ENCODE data around the gene LNPEP.
A peak's percentile ranks its signal among the peaks of the same experiment; 100 is the strongest.

The LNPEP gene

DNA sequence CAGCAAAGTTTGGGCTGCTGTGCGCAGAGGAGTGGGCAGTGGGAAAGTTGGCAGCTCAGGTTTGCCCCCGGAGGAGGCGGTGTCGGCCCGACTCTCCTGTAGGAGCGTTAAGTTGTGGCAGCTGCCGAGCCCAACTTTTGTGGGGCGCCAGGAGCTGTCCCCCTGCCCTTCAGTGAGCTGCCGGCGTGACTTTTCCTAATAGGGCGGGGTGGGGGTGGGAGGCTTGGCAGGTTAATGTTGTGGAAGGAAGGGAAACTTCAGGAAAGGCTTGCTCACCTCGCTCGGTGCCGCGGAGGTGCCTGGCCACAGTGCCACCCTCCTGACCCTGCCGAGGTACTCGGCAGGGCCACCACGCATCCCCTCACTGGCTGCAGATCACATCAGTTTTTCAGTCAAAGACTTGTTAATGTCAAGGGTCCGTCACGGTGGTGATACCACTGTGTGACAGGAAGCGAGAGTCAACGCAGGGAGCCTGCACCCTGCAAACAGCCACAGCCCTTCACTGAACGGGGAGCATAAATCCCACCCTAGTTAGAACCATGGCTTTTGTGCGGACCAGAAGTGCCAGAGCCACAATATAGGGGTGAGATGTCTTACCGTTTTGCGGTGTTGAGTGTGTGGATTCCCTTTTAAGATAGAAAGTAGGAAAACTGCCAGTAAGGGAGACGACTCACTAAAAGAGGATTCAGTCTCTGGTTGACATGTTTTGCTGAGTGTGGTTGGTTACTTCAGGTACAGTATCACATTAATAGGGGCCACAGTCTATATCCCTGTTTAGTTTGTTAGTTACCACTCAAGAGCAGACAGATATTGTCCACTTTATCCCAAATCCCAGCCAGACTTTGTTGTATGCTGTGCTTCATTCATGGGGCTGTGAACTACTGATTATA is 796 bp downstream of the LNPEP start:
- peak overlapping the region; percentile 96 for H3K27ac Mint-ChIP-seq
- H3K36me3 Mint-ChIP-seq (ENCODE audit: low read depth), result peaks cover 12% of the 10 kb centered on the region
- peaks cover 78% of the 10 kb centered on the region for H3K4me1 Mint-ChIP-seq (ENCODE audit: low read depth)
- no peaks in the 10 kb centered on the region for H3K27me3 Mint-ChIP-seq
- peak overlapping the region; percentile 86 for H3K4me3 Mint-ChIP-seq
- H3K9me3 Mint-ChIP-seq, result no peaks in the 10 kb centered on the region

DNA sequence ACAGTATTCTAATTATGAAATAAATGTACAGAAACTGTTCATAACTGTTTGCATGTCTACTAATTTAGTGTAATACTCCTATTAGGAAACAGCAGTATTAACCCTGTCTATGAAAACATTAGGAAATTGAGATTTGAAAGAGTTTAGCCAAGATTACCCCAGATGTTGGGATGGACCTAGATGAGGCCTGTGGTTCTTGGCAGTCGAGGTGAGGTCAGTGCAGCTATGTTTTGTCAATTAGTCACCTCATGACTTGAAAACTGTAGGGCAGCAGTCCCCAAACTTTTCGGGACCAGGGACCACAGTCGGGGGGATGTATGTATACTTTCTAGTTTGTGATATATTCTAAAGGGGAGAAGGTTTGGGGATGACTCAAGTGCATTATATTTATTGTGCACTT is 4.7 kb downstream of the LNPEP start:
- H3K4me1 Mint-ChIP-seq (ENCODE audit: low read depth), result peaks cover 81% of the 10 kb centered on the region

DNA sequence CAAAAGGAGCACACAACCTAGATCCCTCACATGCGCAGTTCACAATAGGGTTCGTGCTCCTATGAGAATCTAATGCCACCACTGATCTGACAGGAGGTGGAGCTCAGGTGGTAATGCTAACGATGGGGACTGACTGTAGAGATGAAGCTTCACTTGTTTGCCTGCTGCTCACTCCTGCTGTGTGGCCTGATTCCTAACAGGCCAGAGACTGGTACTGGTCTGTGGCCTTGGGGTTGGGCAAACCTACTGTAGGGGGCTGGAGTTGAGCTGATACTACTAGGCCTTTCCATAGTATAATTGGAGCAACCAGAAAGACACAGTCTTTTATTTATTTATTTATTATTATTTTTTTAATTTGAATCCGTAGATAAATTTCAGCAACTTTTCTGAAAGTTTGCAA is 5.3 kb downstream of the LNPEP start:
- Mint-ChIP-seq H3K27ac (peak overlapping the region; percentile 50), H3K4me3 (no peak overlapping the region), H3K27me3 (no peaks in the 10 kb centered on the region), H3K36me3 (ENCODE audit: low read depth) (peaks cover 14% of the 10 kb centered on the region), H3K9me3 (no peaks in the 10 kb centered on the region), H3K4me1 (ENCODE audit: low read depth) (peaks cover 86% of the 10 kb centered on the region)

More for the DNA sequence above, 4.7 kb downstream of the LNPEP start:
- peaks cover 14% of the 10 kb centered on the region for H3K36me3 Mint-ChIP-seq (ENCODE audit: low read depth)
- no peak overlapping the region for H3K4me3 Mint-ChIP-seq
- H3K27me3 Mint-ChIP-seq, result no peaks in the 10 kb centered on the region
- H3K27ac Mint-ChIP-seq, result no peak overlapping the region
- no peaks in the 10 kb centered on the region for H3K9me3 Mint-ChIP-seq

DNA sequence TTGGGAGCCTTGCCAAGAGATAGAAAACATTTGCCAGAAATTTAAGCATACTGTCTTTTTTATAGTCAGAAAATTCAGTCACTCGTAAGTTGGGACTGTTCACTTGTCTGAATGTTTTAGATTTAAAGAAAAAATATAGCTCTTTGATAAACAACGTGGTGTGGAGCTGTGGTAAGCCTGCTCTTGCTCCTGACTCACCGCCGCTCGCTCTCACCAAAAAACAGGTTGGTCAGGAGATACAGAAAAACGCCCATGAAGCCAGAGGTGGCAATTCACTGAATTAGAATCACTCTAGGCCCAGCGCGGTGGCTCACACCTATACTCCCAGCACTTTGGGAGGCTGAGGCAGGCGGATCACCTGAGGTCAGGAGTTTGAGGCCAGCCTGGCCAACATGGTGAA is 6.2 kb downstream of the LNPEP start:
- Mint-ChIP-seq H3K4me1 (ENCODE audit: low read depth) (peaks cover 88% of the 10 kb centered on the region), H3K9me3 (no peaks in the 10 kb centered on the region), H3K4me3 (no peak overlapping the region), H3K27ac (peak overlapping the region; percentile 52), H3K36me3 (ENCODE audit: low read depth) (peaks cover 14% of the 10 kb centered on the region), H3K27me3 (no peaks in the 10 kb centered on the region)

DNA sequence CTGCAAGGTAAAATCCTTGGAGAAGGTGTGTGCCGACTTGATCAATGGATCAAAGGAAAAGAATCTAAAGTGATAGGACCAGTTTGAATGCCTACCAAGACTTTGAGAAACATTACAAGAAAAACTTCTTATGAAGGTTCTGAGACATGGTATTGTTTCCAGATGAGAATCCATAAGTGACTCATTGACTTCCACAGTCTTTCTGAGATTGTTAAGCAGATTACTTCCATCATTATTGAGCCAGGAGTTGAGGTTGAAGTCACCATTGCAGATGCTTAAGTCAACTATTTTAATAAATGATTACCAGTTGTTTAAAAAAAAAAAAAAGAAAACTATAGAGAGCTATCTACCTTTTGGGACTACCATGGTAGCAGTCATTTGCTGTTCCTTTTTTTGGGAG is 7.0 kb downstream of the LNPEP start:
- Mint-ChIP-seq H3K27ac (no peak overlapping the region), H3K27me3 (no peaks in the 10 kb centered on the region), H3K36me3 (ENCODE audit: low read depth) (peaks cover 12% of the 10 kb centered on the region), H3K4me1 (ENCODE audit: low read depth) (peaks cover 87% of the 10 kb centered on the region), H3K4me3 (no peak overlapping the region), H3K9me3 (no peaks in the 10 kb centered on the region)

DNA sequence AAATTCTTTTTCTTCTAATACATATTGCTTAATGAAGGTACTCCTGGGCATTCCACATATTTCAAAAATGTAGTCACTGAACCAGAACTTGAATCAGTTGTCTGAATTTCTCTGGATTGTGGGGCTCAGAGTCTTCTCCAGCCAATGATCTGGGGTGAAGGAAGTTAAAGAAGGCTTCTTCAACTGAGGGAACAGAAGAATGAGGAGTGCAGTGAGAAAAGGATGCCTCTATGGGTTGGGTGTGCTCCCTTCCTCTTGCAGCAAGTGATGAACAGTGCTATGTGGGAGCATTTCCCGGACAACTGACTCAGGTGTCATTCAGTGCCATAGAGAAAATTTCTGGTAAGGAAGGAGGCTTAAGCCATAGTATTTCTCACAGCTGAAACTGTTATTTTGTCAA is 7.9 kb downstream of the LNPEP start:
- H3K4me1 Mint-ChIP-seq (ENCODE audit: low read depth), result peaks cover 78% of the 10 kb centered on the region
- no peaks in the 10 kb centered on the region for H3K27me3 Mint-ChIP-seq
- no peaks in the 10 kb centered on the region for H3K9me3 Mint-ChIP-seq
- H3K36me3 Mint-ChIP-seq (ENCODE audit: low read depth), result peaks cover 5% of the 10 kb centered on the region
- H3K4me3 Mint-ChIP-seq, result no peak overlapping the region
- no peak overlapping the region for H3K27ac Mint-ChIP-seq

DNA sequence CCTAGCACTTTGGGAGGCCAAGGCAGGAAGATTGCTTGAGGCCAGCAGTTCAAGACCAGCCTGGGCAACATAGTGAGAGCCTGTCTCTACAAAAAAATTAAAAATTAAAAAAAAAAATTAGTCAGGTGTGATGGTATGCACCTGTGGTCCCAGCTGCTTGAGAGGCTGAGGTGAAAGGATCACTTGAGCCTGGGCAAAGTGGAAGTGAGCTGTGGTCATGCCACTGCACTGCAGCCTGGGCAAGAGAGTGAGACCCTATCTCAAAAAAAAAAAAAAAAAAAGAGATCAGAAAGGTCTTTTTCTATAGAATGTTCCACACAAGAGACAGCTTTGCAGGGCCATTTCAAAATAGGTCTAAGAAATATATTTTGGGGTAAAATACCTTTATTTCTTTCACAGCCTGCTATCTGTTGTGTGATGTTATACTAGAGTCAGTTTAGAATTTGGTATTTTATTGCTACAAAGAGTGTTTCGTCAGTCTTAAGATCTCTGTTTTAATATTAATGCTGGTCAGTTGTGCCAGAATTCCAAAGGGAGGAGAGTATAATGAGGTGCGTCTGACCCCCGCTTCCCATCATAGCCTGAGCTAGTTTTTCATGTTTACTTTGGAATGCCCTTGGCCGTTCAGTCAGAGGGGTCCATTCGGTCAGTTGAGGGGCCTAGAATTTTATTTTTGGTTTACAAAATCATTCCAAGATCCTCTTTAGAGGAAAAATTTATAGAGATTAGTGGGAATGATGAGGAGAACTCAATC is 9.4 kb downstream of the LNPEP start:
- H3K27ac Mint-ChIP-seq, result no peak overlapping the region
- H3K36me3 Mint-ChIP-seq (ENCODE audit: low read depth), result peaks cover 17% of the 10 kb centered on the region
- H3K9me3 Mint-ChIP-seq, result no peaks in the 10 kb centered on the region

DNA sequence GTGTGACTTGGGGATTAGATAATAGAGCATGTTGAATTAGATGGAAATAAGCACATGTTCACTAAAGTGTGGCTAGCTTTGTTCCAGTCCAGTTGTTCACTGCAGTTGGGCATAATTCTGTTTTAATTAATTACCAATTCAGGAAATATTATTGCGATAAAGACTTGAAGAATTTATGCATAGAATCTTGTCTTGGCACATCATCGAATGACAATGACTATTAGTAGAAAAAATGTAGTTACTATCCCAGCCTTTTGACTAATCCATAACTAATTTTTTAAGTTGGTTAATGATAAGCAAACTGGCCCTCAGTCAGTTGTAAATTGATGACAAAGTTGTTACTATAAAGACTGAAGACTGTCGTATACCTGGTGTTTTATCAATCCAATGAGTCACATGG is 10.5 kb downstream of the LNPEP start:
- Mint-ChIP-seq H3K4me3 (no peak overlapping the region), H3K36me3 (ENCODE audit: low read depth) (peaks cover 22% of the 10 kb centered on the region), H3K27me3 (no peaks in the 10 kb centered on the region), H3K9me3 (no peaks in the 10 kb centered on the region), H3K27ac (no peak overlapping the region), H3K4me1 (ENCODE audit: low read depth) (peaks cover 69% of the 10 kb centered on the region)

More for the DNA sequence above, 9.4 kb downstream of the LNPEP start:
- Mint-ChIP-seq H3K4me3 (no peak overlapping the region), H3K4me1 (ENCODE audit: low read depth) (peaks cover 77% of the 10 kb centered on the region), H3K27me3 (no peaks in the 10 kb centered on the region)

DNA sequence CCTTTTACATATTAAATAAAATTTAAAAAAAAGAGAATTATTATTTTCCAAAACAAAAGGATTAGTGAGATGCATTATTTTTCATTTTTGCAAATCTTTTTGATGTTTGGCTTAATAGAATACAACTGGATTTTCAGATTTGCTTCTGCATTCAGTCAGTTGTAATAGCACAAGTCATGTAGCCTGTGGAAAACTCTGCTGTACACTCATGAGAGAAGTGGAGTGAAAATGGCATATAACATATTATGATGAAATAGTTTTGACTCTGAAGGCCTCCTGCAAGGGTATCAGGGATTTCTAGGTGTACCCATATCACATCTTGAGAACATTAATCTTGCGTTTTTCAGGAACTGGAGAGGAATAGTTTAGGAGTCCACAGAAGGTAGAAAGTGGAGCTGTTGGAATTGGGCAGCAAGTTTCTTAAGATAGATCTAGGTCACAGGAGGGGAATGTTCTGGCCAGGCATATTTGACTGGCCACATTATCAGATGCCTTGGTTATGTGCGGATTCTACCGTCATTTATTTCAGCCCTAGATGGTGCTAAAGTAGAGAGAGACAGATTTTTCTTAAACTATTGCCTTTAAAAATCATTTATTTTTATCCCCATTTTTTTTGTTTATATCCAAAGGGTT is 16.4 kb downstream of the LNPEP start:
- Mint-ChIP-seq H3K4me1 (ENCODE audit: low read depth) (peaks cover 70% of the 10 kb centered on the region), H3K4me3 (no peak overlapping the region)

DNA sequence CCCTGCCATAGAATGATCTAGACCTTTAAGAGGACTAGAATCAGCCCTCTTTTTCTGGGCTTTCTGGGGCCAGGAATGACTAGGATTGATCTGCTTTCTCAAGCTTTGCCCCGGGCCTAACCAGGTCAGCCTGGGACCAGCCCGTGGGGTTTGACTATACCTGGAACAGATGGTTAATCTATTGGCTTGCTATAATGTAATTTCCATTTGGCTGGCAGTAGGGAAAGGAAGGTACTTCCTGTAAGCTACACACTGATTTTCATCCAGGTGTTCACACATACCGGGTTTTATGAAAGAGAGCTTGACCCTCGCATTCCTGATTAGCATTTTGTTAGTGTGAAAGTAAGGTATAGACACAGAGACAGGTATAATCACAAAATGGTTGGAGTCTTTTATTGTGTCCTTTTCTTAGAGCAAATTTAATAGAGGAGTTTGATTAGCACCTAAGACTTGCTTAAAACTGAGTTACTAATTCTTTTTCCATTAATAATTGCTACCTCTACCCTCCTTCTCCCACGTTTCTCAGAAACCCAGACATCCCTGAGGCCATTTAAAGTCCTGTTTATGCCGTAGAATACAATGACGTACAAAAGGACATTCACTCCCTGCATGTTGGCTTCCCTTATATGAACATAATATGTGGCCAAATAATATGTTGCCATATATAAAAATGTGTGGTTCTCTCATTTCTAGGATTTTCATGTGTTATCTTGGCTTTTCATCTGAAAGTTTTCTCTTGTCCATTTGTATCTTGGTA is 17.3 kb downstream of the LNPEP start:
- peak overlapping the region; percentile 23 for H3K27ac Mint-ChIP-seq
- peaks cover 72% of the 10 kb centered on the region for H3K4me1 Mint-ChIP-seq (ENCODE audit: low read depth)
- no peak overlapping the region for H3K4me3 Mint-ChIP-seq
- no peaks in the 10 kb centered on the region for H3K9me3 Mint-ChIP-seq
- H3K27me3 Mint-ChIP-seq, result no peaks in the 10 kb centered on the region
- peaks cover 34% of the 10 kb centered on the region for H3K36me3 Mint-ChIP-seq (ENCODE audit: low read depth)

More for the DNA sequence above, 16.4 kb downstream of the LNPEP start:
- no peaks in the 10 kb centered on the region for H3K9me3 Mint-ChIP-seq
- H3K27ac Mint-ChIP-seq, result peak overlapping the region; percentile 23
- no peaks in the 10 kb centered on the region for H3K27me3 Mint-ChIP-seq
- peaks cover 34% of the 10 kb centered on the region for H3K36me3 Mint-ChIP-seq (ENCODE audit: low read depth)

DNA sequence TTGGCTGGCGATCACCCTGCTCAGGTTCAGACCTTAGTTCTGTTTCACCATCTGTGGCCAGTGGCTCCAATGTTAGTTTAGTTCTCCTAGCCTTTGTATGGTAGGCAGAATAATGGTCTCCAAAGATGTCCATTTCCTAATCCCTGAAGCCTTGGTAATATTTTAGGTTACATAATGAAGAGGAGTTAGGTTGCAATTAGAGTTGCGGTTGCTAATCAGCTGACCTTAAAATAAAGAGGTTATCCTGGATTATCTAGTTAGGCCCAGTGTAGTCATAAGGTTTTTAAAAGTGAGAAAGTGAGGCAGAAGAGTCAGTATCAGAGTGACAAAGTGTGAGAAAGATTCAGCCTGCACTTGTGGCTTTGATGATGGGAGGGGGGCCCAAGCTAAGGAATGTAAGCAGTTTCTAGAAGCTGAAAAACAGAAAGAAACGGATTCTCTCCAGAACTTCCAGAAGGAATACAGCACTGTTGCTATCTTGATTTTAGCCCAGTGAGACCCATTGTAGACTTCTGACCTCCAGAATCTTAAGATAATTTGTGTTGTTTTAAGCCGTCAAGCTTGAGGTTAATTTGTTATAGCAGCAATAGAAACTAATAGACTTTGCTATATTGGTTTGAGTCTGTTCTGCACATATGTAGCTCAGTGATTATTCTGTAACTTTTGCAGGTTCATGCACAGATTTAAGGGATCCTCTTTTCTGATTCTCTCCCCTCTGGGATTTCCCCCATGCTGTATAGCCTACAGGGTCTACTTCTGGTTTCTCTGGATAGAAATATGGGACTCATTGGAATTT is 21.6 kb downstream of the LNPEP start:
- peaks cover 16% of the 10 kb centered on the region for H3K36me3 Mint-ChIP-seq (ENCODE audit: low read depth)
- peak overlapping the region; percentile 72 for H3K4me3 Mint-ChIP-seq
- H3K4me1 Mint-ChIP-seq (ENCODE audit: low read depth), result peaks cover 86% of the 10 kb centered on the region
- H3K27ac Mint-ChIP-seq, result peak overlapping the region; percentile 90
- no peaks in the 10 kb centered on the region for H3K27me3 Mint-ChIP-seq
- no peaks in the 10 kb centered on the region for H3K9me3 Mint-ChIP-seq

DNA sequence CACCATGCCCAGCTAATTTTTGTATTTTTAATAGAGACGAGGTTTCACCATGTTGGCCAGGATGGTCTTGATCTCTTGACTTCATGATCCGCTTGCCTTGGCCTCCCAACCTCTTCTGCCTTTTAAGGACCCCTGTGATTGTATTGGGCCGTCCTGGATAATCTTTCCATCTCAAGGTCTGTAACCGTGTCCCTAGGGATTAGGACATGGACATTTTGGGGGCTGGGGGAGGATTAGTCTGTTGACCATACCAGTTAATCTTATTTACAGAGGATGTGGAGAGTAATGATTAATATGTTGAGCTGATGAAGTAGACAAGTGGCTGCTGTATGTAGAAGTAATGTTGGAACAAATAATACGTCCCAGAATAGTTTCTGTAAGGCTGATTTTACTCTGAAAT is 23.1 kb downstream of the LNPEP start:
- H3K36me3 Mint-ChIP-seq (ENCODE audit: low read depth), result peaks cover 16% of the 10 kb centered on the region
- no peaks in the 10 kb centered on the region for H3K27me3 Mint-ChIP-seq
- H3K4me1 Mint-ChIP-seq (ENCODE audit: low read depth), result peaks cover 86% of the 10 kb centered on the region
- peak overlapping the region; percentile 72 for H3K4me3 Mint-ChIP-seq
- H3K27ac Mint-ChIP-seq, result peak overlapping the region; percentile 90
- H3K9me3 Mint-ChIP-seq, result no peaks in the 10 kb centered on the region

DNA sequence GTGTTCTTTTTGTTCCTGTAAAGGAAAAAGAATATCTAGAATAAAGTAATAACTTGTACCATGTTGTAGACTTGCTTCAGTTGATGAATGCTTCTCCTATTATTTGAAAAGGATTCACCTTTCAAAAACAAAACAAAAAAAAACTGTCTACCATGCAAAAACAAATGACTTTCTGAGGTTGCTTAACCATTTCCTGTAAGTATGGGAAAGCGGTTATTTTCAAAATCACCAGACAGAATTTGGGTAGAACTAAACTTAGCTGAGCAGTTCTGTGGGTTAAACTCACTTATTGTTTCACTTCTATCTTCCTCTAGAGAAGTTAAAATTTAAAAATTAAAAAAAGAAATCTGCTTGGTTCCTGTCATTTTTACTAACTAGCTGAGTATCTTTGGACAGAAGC is 25.2 kb downstream of the LNPEP start:
- Mint-ChIP-seq H3K4me1 (ENCODE audit: low read depth) (peaks cover 92% of the 10 kb centered on the region), H3K9me3 (no peaks in the 10 kb centered on the region), H3K27ac (peak overlapping the region; percentile 63), H3K4me3 (peak overlapping the region; percentile 64), H3K36me3 (ENCODE audit: low read depth) (peaks cover 17% of the 10 kb centered on the region), H3K27me3 (no peaks in the 10 kb centered on the region)

DNA sequence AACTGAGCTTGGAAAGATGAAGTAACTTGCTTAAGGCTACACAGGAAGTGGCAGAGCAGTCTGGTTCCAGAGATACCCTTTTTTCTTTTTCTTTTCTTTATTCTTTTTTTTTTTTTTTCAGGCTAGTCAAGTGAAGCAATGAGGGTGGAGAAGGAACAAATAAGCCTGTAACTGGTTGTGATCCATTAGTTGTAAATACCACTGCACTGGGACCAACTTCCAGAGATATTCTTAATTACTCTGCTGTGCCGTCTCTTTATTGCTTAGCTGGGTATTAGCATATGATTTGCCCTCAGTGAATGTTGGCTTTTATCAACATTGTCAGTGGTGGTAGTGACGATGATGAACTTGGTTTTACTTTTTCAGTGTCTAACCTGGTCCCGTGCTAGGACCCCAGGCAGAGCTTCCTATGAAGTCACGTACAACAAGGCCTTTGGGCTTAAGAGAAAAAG is 26.7 kb downstream of the LNPEP start:
- Mint-ChIP-seq H3K36me3 (ENCODE audit: low read depth) (peaks cover 11% of the 10 kb centered on the region), H3K4me3 (peak overlapping the region; percentile 78), H3K4me1 (ENCODE audit: low read depth) (peaks cover 89% of the 10 kb centered on the region), H3K9me3 (no peaks in the 10 kb centered on the region), H3K27me3 (no peaks in the 10 kb centered on the region), H3K27ac (peak overlapping the region; percentile 93)
